ENCODE measurements around the gene FCGR3B.
"Not testable (repeated sequence)": the region's sequence is repeated elsewhere in the genome, so short reads cannot be mapped to it uniquely, and the experiment has no call there.

- TF ChIP-seq CTCF (conservative IDR thresholded peaks at IDR 0.05; ENCODE audit: low read depth in 2 of 2); POLR2AphosphoS5 (IDR thresholded peaks at IDR 0.05; ENCODE audit: low read depth); EZH2 (IDR thresholded peaks at IDR 0.05; ENCODE audit: low read depth, unreplicated experiment); CREB1 (CRISPR knock-in tag; IDR thresholded peaks at IDR 0.05; ENCODE audit: low read depth): not testable (repeated sequence)
These were observed 35.4 kb downstream of the FCGR3B start for GRCh38 chr1:161595583-161595982.

Data from GM23338 (cell line).